Measurements from ENCODE around the gene PLXNA4. TPM values are rescaled to one million over a fixed set of nuclear protein-coding genes. Genes with fewer than 3 reads are reported as not detected.

Gene PLXNA4
- total and polyA plus RNA-seq, 2 donors (not counting 1 experiment from before 2014, with no cell fraction given), result not detected

- no peaks in the 10 kb centered on the region for H3K4me1 Mint-ChIP-seq
- H3K36me3 ChIP-seq (replicated peaks in 1 of 2; ENCODE audit: control extremely low read depth in 1 of 2, control insufficient read depth in 1 of 2, extremely low read depth in 1 of 2, insufficient read depth in 2 of 2, low read length in 1 of 2), result no peaks in the 10 kb centered on the region
- ChIA-PET POLR2A (no interaction called here), CTCF (no interaction called here)
- H3K79me2 ChIP-seq (ENCODE audit: control insufficient read depth, insufficient read depth, low read length), result no peaks in the 10 kb centered on the region
- H3K27ac ChIP-seq (ENCODE audit: low read length in 2 of 2), result no peak overlapping the region
- no peak overlapping the region for H3K9ac ChIP-seq (ENCODE audit: low read length)
- no peak overlapping the region for H2AFZ ChIP-seq (ENCODE audit: insufficient read depth, low read depth, low read length, poor library complexity, severe bottlenecking)
- ATAC-seq (ENCODE audit: low read depth), result no peak
- H3K27me3 Mint-ChIP-seq, result peaks cover 5% of the 10 kb centered on the region
- DNase-seq, result no peak
- H3K9me3 ChIP-seq (ENCODE audit: control extremely low read depth in 1 of 3, control insufficient read depth in 2 of 3, insufficient read depth in 1 of 3, low read length in 2 of 3), result no peaks in the 10 kb centered on the region
- no peaks in the 10 kb centered on the region for H3K9me3 Mint-ChIP-seq (ENCODE audit: insufficient read depth)
- no peak overlapping the region for H3K4me2 ChIP-seq (replicated peaks; ENCODE audit: low read depth, low read length, poor library complexity, severe bottlenecking)
- WGBS (ENCODE audit: insufficient coverage), result 88% methylated on average over 3 of the region's 6 CpGs
- no peaks in the 10 kb centered on the region for H4K20me1 ChIP-seq (ENCODE audit: control insufficient read depth, insufficient read depth, low read length, poor library complexity, severe bottlenecking)
- no peak overlapping the region for H3K27ac Mint-ChIP-seq
- no peak overlapping the region for H3K4me3 Mint-ChIP-seq
- TF ChIP-seq EZH2 (IDR thresholded peaks at IDR 0.05; ENCODE audit: borderline replicate concordance, insufficient read depth, low read depth, low read length, poor library complexity, severe bottlenecking) (no peak), CTCF (IDR thresholded peaks at IDR 0.05) (no peak)
- intact Hi-C loops (cut with micrococcal nuclease), result no loop called here
- H3K4me3 ChIP-seq (ENCODE audit: control extremely low read depth in 1 of 5, extremely low read depth in 1 of 5, insufficient read depth in 1 of 5, low read depth in 2 of 5, low read length in 4 of 5), result no peak overlapping the region
- H3K27me3 ChIP-seq (replicated peaks in 1 of 4; ENCODE audit: control extremely low read depth in 1 of 4, control insufficient read depth in 3 of 4, insufficient read depth in 4 of 4, low read length in 3 of 4), result no peaks in the 10 kb centered on the region
- no peaks in the 10 kb centered on the region for H3K4me1 ChIP-seq (ENCODE audit: control insufficient read depth in 2 of 2, insufficient read depth in 2 of 2, low read length in 2 of 2)
Observed at GRCh38 chr7:132592936-132593335, 16.7 kb upstream of the PLXNA4 start.

DNA sequence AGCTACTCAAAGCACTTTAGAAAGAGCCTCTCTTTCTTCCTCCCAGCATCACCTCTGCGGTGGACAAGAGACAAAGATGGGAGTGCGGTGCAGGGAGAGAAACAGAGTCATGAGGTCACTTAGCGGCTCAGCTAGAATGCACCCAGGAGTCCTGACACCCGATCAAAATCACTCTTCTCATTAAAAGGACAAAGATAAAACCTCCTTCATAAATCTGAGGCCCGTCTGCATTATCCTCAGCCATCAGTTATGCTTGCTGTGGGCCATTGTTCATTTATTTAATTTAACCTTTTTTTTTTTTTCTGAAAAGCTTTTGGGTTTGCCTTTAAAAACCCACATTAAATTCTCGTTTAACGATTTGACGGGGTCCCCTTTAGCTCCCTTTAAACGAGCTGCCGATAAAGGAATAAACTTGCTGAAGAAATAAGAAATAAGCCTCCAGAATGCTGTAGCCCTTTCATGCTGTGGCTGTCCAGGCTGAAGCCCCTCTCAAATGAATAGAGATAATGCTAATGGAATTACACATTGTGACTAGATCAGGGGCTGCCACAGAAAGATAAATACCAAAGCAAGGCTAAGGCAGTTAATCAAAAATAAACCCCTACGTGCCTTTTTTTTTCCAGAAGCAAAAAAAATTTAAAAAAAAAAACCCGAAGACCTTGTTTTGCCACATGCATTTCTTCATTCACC, 16.1 kb upstream of the PLXNA4 start:
- Histone ChIP-seq H3K79me2 (ENCODE audit: control insufficient read depth, insufficient read depth, low read length) (no peaks in the 10 kb centered on the region), H3K27me3 (replicated peaks in 1 of 4; ENCODE audit: control extremely low read depth in 1 of 4, control insufficient read depth in 3 of 4, insufficient read depth in 4 of 4, low read length in 3 of 4) (no peaks in the 10 kb centered on the region), H3K9ac (ENCODE audit: low read length) (no peak overlapping the region), H3K4me1 (ENCODE audit: control insufficient read depth in 2 of 2, insufficient read depth in 2 of 2, low read length in 2 of 2) (no peaks in the 10 kb centered on the region), H3K9me3 (ENCODE audit: control extremely low read depth in 1 of 3, control insufficient read depth in 2 of 3, insufficient read depth in 1 of 3, low read length in 2 of 3) (no peaks in the 10 kb centered on the region), H3K27ac (ENCODE audit: low read length in 2 of 2) (no peak overlapping the region), H2AFZ (ENCODE audit: insufficient read depth, low read depth, low read length, poor library complexity, severe bottlenecking) (no peak overlapping the region), H4K20me1 (ENCODE audit: control insufficient read depth, insufficient read depth, low read length, poor library complexity, severe bottlenecking) (no peaks in the 10 kb centered on the region), H3K4me3 (ENCODE audit: control extremely low read depth in 1 of 5, extremely low read depth in 1 of 5, insufficient read depth in 1 of 5, low read depth in 2 of 5, low read length in 4 of 5) (no peak overlapping the region), H3K4me2 (replicated peaks; ENCODE audit: low read depth, low read length, poor library complexity, severe bottlenecking) (no peak overlapping the region), H3K36me3 (replicated peaks in 1 of 2; ENCODE audit: control extremely low read depth in 1 of 2, control insufficient read depth in 1 of 2, extremely low read depth in 1 of 2, insufficient read depth in 2 of 2, low read length in 1 of 2) (no peaks in the 10 kb centered on the region)
- H3K4me1 Mint-ChIP-seq, result no peaks in the 10 kb centered on the region
- ChIA-PET CTCF (no interaction called here), POLR2A (no interaction called here)
- ATAC-seq (ENCODE audit: low read depth) (no peak), DNase-seq (no peak)
- TF ChIP-seq CTCF (IDR thresholded peaks at IDR 0.05) (no peak), EZH2 (IDR thresholded peaks at IDR 0.05; ENCODE audit: borderline replicate concordance, insufficient read depth, low read depth, low read length, poor library complexity, severe bottlenecking) (no peak)
- intact Hi-C loops (cut with micrococcal nuclease), result no loop called here
- peaks cover 9% of the 10 kb centered on the region for H3K27me3 Mint-ChIP-seq
- H3K4me3 Mint-ChIP-seq, result no peak overlapping the region
- H3K27ac Mint-ChIP-seq, result no peak overlapping the region
- no peaks in the 10 kb centered on the region for H3K9me3 Mint-ChIP-seq (ENCODE audit: insufficient read depth)
- WGBS (ENCODE audit: insufficient coverage), result 90% methylated on average over 7 of the region's 12 CpGs

Data from B cell (primary cell).